Anterior cingulate cortex (tissue), 58 donors: ENCODE measurements around the gene CPSF4L.
"Not testable (repeated sequence)": the region's sequence is repeated elsewhere in the genome, so short reads cannot be mapped to it uniquely, and the experiment has no call there.

Experiments
- DNase-seq, 58 donors: peaks; one replicate each; lab custom pipeline; 2025; lab: John Stamatoyannopoulos, UW

Gene CPSF4L

GRCh38 chr17:73261617-73261951 lies at the start of gene CPSF4L:
Gene CPSF4L (minus strand): TSS chr17:73261880. CDS start chr17:73261818, 62 bp downstream.
- DNase-seq = no peak

- DNase-seq = peak in 6 of 58 donors; percentile 47 to 73 (median 60)
Measured at GRCh38 chr17:73311428-73311780, 49.7 kb upstream of the CPSF4L start.

- peak in 5 of 58 donors; percentile 33 to 63 (median 40) for DNase-seq
Measured at GRCh38 chr17:73309727-73310596, 48.3 kb upstream of the CPSF4L start.

- DNase-seq = not testable (repeated sequence)
Measured at GRCh38 chr17:73308959-73309358, 47.3 kb upstream of the CPSF4L start.

- DNase-seq = peak in 2 of 58 donors; percentile 7 to 21
Measured at GRCh38 chr17:73308017-73308823, 46.5 kb upstream of the CPSF4L start.

- peak in 48 of 58 donors; percentile 21 to 83 (median 54) for DNase-seq
Measured at GRCh38 chr17:73307130-73307529, 45.5 kb upstream of the CPSF4L start.

- DNase-seq = no peak
Measured at GRCh38 chr17:73305845-73306836, 44.5 kb upstream of the CPSF4L start.

- DNase-seq = peak in 7 of 58 donors; percentile 9 to 61 (median 19)
Measured at GRCh38 chr17:73304971-73305812, 43.5 kb upstream of the CPSF4L start.

- DNase-seq = no peak
Measured at GRCh38 chr17:73304438-73304837, 42.8 kb upstream of the CPSF4L start.

- DNase-seq = no peak
Measured at GRCh38 chr17:73302189-73302588, 40.5 kb upstream of the CPSF4L start.

GRCh38 chr17:73301369-73301768 lies 39.7 kb upstream of the CPSF4L start:
- no peak for DNase-seq

GRCh38 chr17:73300392-73300791 lies 38.7 kb upstream of the CPSF4L start:
- no peak for DNase-seq

- no peak for DNase-seq
Measured at GRCh38 chr17:73297934-73298861, 36.5 kb upstream of the CPSF4L start.

GRCh38 chr17:73293480-73293911 lies 31.8 kb upstream of the CPSF4L start:
- peak in 7 of 58 donors; percentile 15 to 69 (median 35) for DNase-seq

- DNase-seq = no peak
Measured at GRCh38 chr17:73293031-73293430, 31.4 kb upstream of the CPSF4L start.

- peak in 38 of 58 donors; percentile 18 to 78 (median 57) for DNase-seq
Measured at GRCh38 chr17:73292031-73292531, 30.4 kb upstream of the CPSF4L start.

GRCh38 chr17:73291260-73291801 lies 29.7 kb upstream of the CPSF4L start:
- DNase-seq = peak in 1 of 58 donors; percentile 23
